Measurements from ENCODE around the gene MARCHF4.

Gene MARCHF4, protein sequence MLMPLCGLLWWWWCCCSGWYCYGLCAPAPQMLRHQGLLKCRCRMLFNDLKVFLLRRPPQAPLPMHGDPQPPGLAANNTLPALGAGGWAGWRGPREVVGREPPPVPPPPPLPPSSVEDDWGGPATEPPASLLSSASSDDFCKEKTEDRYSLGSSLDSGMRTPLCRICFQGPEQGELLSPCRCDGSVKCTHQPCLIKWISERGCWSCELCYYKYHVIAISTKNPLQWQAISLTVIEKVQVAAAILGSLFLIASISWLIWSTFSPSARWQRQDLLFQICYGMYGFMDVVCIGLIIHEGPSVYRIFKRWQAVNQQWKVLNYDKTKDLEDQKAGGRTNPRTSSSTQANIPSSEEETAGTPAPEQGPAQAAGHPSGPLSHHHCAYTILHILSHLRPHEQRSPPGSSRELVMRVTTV

DNA sequence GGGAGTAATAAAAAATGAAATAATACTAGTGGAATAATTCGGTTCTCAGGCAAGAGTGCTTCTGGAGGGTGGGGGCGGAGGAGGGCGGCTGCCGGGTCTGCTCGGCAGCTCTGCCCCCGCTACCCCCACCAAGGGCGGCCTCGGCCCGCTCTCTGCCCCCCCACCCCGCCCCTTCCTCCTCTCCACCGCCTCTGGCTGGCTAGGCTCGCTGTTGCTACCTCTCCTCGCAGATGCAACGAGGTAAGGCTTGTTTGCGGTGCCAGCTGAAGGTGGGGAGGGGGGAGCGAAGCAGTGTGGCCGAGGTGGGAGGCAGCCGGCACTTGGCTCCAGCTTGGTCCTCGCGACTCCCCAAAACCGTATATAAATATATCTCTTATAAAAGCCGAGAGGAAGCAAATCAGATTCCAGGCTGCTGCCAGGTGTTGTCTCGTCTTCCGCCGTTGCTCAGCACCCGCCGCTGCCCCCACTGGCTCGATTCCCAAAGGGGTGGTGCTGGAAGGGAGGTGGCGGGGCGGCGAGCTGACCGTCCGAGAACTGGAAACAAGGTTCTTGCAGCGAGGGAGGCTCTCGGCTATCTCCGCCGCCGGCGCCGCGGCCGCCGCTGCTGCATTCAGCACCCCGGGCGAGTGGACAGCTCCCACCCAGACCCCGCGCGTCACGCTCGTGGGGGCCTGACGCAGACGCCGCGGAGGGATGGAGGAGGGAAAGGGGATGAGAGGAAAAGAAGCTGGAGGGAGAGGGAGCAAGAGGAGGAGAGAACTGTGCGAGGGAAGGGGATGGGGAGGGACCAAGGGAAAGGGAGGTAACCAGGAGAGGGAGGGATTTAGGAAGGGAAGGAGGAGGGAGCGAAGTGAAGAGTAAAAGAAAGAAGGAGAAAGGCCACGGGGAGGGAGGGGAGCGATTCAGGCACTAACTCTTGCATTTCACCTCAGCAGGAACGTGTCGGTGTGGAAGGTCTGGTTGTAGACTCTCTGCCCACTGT is at the start of gene MARCHF4:
TSS of gene MARCHF4 (minus strand) at position 763 of the 982 bp plus-strand sequence. CDS start 2,223 bp downstream, outside the sequence.
- DNase-seq: peak; percentile 90

DNA sequence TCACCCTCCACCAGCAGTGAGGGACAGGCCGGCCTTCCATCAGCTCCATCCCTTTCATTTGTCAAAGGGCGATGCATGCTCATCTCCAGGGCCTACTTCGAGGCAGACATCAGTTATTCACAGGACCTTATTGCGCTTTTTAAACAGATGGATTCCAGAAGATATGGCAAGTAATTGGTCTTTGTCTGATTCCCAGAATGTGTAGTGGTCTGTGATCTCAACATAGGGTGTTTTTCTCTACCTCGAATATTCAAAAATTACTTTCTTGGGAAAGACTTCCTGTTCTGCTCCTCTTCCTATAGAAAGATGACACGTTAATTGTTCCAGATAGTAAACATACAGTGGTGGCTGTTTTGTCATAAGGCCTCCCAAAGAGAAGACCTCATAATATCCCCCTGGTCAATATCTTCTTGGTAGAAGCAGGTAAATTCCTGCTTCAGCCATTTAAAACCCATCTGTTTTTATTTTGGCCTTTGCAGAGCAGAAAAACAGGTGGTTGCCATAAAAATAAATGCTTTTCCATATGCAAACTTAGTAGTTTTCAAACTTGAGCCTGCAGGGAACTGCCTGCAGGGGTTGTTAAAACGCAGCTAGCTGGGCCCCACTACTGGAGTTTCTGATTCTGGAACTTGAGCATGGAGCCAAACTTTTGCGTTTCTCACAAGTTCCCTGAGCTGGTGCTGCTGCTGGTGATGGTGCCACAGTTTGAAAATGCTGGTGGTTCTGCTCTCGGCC is 48.3 kb upstream of the MARCHF4 start:
- no peak for DNase-seq

DNA sequence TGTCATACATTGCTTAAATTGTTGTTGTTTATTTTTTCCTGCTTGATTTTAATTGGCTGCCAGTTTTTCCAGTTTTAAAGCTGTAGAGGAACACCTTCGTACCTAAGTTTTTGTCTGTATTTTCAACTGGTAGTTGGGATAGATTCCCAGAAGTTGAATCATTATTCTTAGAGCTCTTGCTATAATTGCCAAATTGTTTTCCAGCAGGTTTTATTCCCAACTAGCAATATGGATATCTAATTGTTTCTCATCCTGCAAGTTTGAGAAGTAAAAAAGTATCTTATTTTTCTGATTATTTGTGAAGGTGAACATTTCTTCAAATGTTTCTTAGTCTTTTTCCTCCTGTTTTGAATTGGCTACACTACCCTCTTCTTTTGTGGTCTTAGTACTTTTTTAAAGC is 46.7 kb upstream of the MARCHF4 start:
- no peak for DNase-seq

DNA sequence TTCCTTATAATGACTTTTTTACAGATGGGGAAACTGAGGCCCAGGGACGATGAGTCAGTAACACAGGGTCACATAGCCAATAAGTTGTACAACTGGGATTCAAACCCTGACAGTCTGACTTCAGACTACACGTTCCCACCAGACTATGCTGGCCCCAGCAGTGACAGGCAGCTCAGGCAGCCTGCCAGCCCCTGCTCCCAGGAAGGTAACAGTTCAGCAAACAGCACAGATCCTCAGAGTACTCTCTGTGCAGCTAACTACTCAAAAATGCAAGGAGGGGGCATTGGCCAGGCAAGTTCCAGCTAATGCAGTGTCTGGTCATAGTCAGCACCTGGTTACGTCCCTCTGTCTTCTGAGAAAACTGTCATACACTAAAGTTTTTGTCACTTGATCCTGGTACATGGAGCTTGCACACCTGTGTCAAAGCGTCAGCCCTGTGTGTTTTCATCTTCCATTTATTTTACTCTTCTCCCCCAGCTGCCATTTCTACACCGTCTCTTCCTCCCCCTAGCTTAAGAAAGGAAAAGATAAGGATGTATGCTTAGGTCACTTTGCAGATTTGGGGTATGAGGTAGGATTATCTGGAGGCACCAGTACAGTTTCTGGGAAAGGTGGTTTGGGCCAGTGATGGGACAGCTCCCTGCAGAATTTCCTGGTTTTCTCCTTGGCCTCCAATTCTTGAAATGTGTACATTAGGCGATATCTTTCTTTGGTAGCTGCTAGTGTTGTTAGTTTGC is 44.5 kb upstream of the MARCHF4 start:
- no peak for DNase-seq

DNA sequence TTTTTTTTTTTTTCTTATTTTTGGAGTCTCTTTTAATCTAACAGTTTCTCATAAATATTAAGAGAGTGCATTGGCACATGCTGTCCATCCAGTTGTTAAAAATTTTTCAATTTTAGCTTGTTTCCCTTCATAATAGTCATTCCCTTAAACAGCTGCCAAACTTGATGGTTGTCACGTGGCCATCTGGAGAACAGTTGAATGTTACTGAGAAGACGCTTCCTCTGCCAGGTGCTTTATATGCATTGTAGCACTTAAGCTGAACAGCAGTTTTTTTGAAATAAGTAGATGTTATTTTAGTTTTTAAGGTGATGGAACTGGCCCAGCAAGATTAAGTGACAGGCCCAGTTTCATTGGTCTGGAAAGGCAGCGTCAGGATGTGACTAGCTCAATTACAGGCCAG is 43.3 kb upstream of the MARCHF4 start:
- no peak for DNase-seq

DNA sequence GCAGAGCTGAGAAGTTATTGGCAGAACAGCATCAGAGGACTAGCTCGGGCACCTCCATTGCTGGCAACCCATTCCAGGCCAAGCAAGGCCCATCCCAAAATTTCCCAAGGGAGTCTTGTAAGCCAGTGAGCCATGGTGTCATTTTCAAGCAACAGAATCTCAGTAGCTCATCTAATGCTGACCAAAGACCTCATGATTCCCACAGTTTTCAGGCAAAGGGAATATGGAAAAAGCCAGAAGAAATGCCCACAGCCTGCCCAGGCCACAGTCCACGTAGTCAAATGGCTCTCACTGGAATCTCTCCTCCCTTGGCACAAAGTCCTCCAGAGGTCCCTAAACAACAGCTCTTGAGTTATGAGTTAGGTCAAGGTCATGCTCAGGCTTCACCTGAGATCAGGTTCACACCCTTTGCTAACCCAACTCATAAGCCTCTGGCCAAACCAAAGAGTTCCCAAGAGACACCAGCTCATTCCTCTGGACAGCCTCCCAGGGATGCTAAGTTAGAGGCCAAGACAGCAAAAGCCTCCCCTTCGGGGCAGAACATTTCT is 42.6 kb upstream of the MARCHF4 start:
- no peak for DNase-seq

DNA sequence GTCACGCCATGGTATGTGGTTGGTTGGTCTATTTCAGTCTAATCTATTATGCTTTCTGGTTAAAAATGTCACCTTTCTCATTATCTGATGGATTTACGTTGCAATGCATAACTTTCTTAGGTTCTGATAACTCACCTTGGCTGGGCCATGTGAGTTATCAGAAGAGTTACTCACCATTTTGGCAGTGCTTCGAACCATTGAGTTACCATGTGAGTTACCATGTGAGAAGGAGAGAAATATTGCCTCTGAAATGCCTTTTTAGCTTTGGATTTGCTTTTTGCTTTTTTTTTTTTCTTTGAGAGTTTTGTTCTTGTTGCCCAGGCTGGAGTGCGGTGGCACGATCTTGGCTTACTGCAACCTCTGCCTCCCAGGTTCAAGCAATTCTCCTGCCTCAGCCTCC is 41.6 kb upstream of the MARCHF4 start:
- no peak for DNase-seq

DNA sequence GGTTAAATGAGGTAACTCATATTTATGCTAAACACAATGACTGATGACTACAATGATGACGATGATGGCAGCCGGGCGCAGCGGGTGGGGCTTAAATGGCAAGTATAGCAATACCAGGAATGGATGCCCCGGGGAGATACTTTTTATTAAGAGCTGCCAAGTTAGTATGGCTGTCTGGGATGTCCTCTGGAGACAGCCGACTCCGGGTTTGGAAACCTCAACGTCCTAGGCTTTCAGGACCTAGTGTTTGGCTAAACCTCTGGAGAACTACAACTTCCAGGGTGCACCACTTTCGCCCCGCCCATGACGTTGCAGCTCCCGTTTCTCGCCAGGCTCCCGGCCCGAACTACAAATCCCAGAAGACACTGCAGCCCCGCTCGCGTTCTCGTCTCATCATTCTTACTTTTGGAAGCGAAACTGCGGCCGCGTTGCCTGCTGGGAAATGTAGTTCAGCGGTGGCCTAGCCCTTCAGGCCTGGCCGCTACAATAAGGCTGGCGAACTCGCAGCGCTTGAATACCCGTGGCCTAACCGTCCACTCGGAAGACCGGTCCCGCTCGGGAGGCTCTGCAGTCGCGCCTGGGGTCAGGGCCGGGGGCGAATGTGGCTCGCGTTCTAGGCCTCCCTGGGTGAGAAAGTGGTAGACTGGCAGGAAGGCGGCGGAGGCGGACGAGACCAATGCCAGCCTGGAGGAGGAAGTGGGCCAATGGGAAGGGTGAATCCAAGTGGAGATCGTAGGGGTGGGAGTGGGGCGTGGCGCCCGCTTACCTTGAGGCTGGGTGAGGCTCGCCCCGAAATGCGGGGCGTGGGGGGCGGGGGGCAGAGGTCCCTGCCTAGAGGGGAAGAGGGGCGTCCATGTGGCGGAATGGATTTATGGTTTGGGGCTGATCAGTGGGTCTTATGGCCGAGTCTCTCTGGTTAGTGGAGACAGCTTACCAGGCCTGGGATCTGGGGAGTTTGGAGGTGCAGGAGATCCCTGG is 40.0 kb upstream of the MARCHF4 start, which contains the start of gene SMARCAL1:
TSS of gene SMARCAL1 (plus strand) at position 463 of the 978 bp plus-strand sequence. CDS start 2,221 bp downstream, outside the sequence.
- peak; percentile 100 for DNase-seq

DNA sequence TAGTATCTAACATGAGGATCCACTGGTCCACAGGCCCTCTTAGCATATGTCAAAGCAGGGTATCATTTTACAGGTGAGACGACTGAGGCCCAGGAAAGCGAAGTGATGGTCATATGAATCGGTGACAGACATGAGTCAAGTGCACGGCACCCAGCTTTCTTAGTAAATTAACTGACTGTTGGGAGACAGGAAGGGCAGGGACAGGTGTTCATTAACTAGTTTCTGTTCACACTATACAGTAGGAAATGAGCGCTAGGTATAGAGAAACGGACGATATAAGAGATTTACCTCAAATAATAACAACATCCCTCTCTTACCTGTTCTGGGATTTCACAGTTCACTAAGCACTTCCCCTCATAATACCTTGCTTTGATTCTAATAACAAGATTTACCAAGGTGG is 38.3 kb upstream of the MARCHF4 start:
- no peak for DNase-seq

DNA sequence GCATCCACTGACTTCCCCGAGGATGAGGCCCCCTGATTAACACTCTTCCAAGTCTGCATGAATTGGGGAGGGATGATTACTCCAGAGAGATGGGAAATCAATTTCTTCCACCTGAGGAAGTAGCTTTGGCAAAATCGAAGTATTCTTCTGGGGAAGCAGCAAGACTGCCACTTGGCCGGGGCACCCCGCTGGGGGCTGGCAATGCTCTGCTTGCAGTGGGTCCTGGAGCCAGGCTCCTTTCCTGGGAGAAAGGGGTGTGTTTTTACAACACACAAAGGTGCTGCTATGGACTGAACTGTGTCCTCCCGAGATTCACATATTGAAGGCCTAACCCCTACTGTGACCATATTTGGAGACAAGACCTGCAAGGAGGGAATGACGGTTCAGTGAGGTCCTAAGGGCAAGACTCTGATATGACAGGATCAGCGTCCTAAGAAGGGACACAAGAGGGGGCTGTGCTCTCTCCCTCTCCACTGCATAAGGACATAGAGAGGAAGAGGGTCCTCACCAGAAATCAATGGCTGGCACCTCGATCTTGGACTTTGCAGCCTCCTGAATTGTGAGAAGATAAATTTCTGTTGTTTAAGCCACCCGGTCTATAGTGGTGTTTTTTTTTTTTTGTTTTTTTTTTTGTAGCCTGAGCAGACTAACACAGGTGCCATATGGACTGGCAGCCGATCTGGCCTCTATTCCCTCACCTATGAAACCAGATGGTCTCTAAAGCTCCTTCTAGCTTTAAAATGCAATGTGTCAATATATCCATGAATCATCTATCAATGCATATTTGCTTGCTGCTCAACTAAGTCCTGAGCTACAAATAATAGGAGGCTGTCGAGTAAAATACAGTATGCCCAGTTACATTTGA is 36.4 kb upstream of the MARCHF4 start:
- DNase-seq: no peak

DNA sequence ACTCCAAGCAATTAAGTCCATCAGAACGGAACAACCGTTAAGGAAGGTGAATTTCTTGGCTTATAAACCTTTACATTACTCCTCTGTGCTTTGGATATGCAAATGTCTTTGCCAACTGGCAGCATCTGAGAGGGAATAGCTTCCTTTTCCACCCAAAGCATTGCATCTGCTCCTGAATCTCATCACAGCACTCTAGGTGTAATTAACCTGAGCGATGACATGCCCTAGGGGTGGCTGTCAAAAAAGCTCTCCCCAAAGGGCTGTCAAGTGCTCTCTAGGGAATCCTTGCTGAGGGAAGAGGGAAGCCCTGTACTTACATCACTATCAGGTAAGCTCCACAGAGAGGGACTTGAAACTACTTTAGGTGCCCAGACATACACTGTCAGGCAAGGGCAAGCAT is 34.5 kb upstream of the MARCHF4 start:
- no peak for DNase-seq

DNA sequence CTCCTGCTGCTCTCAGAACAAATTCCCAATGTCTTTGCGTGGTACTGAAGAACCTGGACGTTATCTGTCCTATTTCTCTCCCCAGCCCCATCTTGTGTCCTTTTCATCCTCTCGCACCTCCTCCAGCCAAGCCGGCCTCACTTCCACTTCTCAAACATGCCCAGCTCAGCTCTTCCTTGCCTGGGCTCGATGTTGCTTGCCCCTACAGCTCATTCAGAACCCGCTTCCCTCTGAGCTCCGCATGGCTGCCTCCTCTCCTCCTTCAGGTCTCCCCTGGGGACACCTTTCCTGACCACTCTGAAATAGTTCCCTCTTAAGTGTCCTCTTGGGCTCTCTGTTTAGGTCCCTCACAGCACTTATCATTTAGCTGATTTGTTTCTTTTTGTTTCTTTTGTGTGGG is 33.3 kb upstream of the MARCHF4 start:
- no peak for DNase-seq

DNA sequence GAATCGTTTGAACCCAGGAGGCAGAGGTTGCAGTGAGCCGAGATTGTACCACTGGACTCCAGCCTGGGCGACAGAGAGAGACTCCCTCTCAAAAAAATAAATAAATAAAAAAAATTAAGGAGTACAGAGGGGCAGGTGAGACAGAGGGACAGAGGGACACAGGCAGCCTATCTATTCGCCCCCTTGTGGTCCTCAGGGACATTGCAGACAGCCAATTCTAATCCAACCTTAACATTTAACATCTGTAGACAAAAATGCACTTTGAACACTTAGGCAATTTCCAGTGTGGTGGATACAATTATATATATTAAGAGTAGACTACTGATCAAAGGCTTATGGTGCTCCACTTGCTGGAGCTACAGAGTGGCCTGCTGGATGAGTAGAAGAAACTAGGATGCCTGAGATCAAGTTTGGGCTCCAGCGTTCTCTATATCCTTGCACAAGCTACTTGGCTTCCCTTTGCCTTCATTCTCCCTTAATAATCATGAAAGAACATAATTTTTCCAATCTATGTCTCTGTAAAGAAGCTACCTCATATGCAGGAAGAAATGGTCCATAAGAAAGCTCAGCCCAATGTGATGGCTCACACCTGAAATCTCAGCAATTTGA is 31.8 kb upstream of the MARCHF4 start:
- DNase-seq: no peak

DNA sequence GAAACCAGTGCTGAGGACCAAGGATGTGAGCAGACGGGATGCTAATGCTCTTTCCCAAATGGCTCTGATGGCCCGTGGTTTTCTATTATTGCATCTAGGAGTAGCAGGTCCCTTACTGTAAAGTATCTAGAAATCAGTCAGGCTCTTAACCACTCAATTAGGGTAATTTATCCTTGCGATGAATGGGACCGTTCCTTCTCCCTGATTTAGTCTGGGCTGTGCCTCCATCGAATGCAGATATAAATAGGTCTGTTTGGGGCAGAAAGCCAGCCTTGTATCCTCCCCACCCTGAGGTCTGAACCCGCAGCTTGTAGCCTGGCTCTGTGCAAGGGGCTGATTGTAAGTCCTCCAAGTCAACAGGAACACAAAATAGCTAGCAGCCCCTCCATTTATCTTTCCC is 30.5 kb upstream of the MARCHF4 start:
- no peak for DNase-seq

DNA sequence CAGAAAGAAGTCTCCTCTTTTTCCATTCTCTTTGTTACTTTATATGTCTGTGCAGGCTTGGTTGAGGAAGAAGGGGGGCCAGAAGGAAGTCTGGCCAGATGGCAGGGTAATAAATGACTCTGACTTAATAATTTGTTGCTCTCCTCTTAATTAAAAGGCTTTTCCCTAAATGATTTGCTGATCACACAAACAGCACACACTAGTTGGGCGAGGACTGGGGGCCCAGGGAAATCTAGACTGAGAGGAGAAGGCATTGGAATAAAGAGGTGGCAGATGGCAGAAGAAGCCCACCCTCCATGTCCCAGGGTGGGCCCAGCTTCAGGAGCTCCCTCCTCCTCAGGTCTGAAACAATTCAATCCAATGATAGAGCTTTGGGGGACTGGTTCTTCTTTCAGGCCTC is 27.3 kb upstream of the MARCHF4 start:
- no peak for DNase-seq

DNA sequence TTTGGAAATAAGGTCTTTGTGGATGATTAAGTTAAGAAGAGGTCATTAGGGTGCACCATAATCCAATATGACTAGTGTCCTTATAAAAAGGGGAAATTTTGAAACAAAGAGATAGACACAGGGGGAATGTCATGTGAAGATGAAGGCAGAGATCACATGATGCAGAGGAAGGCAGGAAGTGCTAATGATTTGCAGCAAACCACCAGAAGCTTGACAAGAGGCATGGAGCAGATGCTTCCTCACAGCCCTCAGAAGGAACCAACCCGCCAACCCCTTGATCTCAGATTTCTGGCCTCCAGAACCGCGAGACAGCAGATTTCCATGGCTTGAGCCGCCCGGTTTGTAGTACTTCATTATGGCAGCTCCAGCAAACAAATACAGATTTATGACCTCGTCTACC is 22.6 kb upstream of the MARCHF4 start:
- no peak for DNase-seq

DNA sequence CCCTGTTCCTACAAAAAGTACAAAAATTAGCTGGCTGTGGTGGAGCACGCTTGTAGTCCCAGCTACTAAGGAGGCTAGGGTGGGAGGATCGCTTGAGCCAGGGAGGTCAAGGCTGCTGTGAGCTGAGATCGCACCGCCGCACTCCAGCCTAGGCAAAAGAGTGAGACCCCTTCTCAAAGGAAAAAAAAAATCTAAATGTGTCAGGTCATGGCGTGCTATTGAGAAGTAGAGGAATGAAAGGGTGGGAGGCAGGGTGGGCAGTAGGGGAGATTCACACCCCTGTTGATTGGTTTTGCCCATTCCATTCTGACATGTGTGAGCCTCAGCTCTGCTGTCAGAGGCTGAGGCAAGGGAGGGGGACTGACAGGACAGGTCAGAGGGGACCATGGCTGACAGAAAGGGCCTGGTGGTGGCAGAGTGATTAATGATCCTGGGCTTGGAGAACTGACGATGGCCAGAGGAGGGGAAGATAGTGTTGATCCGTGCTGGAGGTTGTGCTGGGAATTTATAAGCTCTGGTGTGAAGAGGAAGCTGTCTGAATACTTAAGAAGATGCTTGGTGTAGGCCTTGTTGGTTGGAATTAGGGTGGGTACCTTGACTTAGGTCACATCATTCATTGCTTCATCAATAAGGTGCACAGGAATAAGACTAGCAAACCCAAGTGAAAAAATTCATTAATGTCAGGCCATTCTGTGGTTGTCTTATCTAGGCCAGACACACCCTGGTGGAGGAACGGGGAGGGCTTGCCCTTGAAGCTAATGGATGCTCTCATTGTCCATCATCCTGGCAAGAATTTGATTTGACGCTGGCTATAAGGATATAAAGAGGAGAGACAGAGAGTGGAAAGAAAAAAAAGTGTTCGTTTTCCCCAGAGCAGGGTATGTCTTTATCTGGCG is 20.9 kb upstream of the MARCHF4 start:
- no peak for DNase-seq

DNA sequence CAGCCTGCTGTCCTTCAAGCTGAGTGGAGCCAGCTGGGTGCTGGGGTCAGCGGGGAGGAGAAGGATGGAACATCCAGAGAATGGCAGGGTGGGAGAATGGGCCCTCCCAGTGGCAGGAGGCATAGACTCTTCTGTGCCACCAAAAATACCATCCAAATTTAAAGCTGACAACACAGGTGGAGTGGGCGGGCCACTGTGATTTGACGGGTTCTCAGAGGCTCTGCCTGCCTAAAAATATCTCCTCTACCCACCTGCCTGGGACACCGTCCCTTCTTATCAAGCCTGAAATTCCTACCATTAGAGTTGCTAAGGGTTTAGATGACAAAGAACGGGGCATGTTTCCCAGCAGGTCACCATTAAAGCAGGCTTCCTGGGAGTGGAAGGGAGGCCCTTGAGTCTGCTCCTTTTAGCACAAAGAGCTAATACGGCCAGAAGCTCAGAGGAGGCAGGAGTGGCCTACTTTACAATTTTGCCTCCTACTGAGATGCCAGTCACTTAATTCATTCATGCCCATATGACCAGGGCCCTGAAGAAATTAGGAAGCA is 19.8 kb upstream of the MARCHF4 start:
- DNase-seq: no peak
